Esophagus squamous epithelium (tissue), 4 donors: ENCODE results near the gene BCAR1.

Experiments
- CTCF ChIP-seq, 6 experiments: fragments of 450-650 bp in 4 of 6; fragments of 200-600 bp in 2 of 6; sonication (generic) in 2 of 6; IDR thresholded peaks; one replicate each; pipeline ENCODE4 v1.5.1; 2016 to 2019; ENCODE audit warnings: antibody characterized with exemption in 6 of 6, mild to moderate bottlenecking in 4 of 6, moderate library complexity in 4 of 6
- POLR2A ChIP-seq, 4 donors: fragments of 450-650 bp; IDR thresholded peaks; one replicate each; pipeline ENCODE4 v1.6.1; 2017; ENCODE audit warnings: antibody characterized with exemption in 4 of 4, mild to moderate bottlenecking in 4 of 4, moderate library complexity in 3 of 4

- no peak for TF ChIP-seq POLR2A (IDR thresholded peaks at IDR 0.05)
- no peak for TF ChIP-seq CTCF (IDR thresholded peaks at IDR 0.05)
These were observed 7.1 kb downstream of the BCAR1 start for GRCh38 chr16:75244225-75244809.
